Brain microvascular endothelial cell (primary cell): ENCODE results near the gene C20orf141.

Source experiments
- DNase-seq: peaks from one replicate; pipeline ENCODE4 v3.0.0-alpha.2; 2020
- H3K27ac ChIP-seq: fragments of 250-450 bp; sonication (Bioruptor Pico); 2 replicates; pipeline ENCODE4 v1.5.1; 2020; ENCODE audit warnings: mild to moderate bottlenecking, moderate library complexity
- H3K27me3 ChIP-seq: fragments of 250-450 bp; sonication (Bioruptor Pico); replicated peaks from 2 replicates; pipeline ENCODE4 v1.5.1; 2020; ENCODE audit warnings: mild to moderate bottlenecking
- H3K36me3 ChIP-seq: fragments of 250-450 bp; sonication (Bioruptor Pico); replicated peaks from 2 replicates; pipeline ENCODE4 v1.5.1; 2020; ENCODE audit warnings: mild to moderate bottlenecking
- H3K4me3 ChIP-seq: 2 replicates; pipeline ENCODE4 v1.5.1; 2011; ENCODE audit warnings: low read depth, mild to moderate bottlenecking, control low read depth, low read length, moderate library complexity
- in situ Hi-C: cut with HindIII; loops from 2 replicates; pipeline ENCODE4 v1.10.0; 2017; ENCODE audit warnings: low sequenced_read_pairs, low pct_ligation_motif_present
- TF ChIP-seq, protein P1 (sequence below): IDR thresholded peaks from 2 replicates; pipeline ENCODE4 v1.5.1; 2011; ENCODE audit warnings: low read depth, mild to moderate bottlenecking, moderate library complexity, low read length, control low read depth, inconsistent platforms; ENCODE audit errors: missing control alignments

Gene C20orf141

GRCh38 chr20:2794202-2794748 lies 20.5 kb upstream of the C20orf141 start:
- Histone ChIP-seq H3K4me3 (no peak overlapping the region), H3K36me3 (no peaks in the 10 kb centered on the region), H3K27ac (no peak overlapping the region), H3K27me3 (peaks cover 5% of the 10 kb centered on the region)
- DNase-seq: no peak
- in situ Hi-C loops: no loop called here
- TF ChIP-seq, protein P1, sequence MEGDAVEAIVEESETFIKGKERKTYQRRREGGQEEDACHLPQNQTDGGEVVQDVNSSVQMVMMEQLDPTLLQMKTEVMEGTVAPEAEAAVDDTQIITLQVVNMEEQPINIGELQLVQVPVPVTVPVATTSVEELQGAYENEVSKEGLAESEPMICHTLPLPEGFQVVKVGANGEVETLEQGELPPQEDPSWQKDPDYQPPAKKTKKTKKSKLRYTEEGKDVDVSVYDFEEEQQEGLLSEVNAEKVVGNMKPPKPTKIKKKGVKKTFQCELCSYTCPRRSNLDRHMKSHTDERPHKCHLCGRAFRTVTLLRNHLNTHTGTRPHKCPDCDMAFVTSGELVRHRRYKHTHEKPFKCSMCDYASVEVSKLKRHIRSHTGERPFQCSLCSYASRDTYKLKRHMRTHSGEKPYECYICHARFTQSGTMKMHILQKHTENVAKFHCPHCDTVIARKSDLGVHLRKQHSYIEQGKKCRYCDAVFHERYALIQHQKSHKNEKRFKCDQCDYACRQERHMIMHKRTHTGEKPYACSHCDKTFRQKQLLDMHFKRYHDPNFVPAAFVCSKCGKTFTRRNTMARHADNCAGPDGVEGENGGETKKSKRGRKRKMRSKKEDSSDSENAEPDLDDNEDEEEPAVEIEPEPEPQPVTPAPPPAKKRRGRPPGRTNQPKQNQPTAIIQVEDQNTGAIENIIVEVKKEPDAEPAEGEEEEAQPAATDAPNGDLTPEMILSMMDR: no peak

GRCh38 chr20:2794866-2795447 lies 19.8 kb upstream of the C20orf141 start:
- no peaks in the 10 kb centered on the region for H3K36me3 ChIP-seq
- DNase-seq: no peak
- H3K27me3 ChIP-seq: peaks cover 11% of the 10 kb centered on the region
- no peak overlapping the region for H3K27ac ChIP-seq
- TF ChIP-seq, protein P1: no peak
- H3K4me3 ChIP-seq: no peak overlapping the region
- in situ Hi-C loops: no loop called here

DNA sequence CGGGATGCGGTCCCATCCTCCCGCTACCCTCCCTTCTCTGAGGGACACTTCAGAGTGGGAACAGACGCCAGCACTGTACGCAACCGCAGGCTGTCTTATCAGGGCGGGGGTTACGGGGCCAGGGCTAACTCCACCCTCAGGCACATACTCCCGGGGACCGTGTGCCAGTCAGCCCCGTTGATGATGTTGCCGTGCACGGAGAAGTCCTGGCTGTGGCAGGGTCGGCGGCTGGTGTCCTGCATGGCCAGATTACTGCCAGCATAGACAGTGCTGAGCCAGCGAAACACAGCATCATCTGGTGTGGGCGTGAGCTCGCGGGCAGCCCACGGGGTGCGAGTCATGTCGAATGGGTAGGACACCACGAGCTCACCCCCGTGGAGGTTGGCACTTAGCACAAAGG lies 19.3 kb upstream of the C20orf141 start:
- H3K36me3 ChIP-seq: no peaks in the 10 kb centered on the region
- no peak overlapping the region for H3K4me3 ChIP-seq
- in situ Hi-C loops: no loop called here
- TF ChIP-seq, protein P1: no peak
- no peak overlapping the region for H3K27ac ChIP-seq
- DNase-seq: no peak
- H3K27me3 ChIP-seq: peaks cover 15% of the 10 kb centered on the region

DNA sequence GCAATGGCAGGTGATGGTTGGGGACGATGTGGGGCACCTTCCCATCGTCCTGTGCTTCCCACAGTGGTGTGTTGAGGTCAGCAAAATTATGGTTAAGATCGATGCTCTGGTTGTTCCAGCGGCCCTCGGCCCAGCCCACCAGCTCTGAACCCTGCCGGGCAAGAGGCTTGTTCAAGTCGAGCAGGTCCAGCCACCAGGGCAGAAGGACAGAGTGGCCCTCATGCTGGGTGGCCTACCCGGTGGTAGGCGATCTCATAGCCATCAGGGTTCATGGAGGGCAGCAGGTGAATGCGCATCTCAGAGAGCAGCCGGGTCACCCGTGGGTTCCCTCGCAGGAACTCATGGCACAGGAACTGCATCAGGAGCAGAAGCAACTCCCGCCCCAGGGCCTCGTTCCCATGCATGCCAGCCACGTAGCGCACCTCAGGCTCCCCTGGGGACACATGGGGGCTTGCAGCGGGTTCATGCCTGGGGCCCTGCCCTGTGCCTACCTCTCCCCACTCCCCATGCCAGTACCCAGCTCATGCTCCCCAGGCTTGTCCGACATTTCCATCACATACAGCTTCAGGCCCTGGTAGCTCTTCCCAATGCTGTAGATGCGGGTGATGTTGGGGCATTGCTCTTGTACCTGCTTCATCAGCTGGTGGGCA lies 18.7 kb upstream of the C20orf141 start:
- peaks cover 21% of the 10 kb centered on the region for H3K27me3 ChIP-seq
- in situ Hi-C loops: no loop called here
- no peak for DNase-seq
- TF ChIP-seq, protein P1: no peak
- H3K4me3 ChIP-seq: no peak overlapping the region
- no peaks in the 10 kb centered on the region for H3K36me3 ChIP-seq
- no peak overlapping the region for H3K27ac ChIP-seq

DNA sequence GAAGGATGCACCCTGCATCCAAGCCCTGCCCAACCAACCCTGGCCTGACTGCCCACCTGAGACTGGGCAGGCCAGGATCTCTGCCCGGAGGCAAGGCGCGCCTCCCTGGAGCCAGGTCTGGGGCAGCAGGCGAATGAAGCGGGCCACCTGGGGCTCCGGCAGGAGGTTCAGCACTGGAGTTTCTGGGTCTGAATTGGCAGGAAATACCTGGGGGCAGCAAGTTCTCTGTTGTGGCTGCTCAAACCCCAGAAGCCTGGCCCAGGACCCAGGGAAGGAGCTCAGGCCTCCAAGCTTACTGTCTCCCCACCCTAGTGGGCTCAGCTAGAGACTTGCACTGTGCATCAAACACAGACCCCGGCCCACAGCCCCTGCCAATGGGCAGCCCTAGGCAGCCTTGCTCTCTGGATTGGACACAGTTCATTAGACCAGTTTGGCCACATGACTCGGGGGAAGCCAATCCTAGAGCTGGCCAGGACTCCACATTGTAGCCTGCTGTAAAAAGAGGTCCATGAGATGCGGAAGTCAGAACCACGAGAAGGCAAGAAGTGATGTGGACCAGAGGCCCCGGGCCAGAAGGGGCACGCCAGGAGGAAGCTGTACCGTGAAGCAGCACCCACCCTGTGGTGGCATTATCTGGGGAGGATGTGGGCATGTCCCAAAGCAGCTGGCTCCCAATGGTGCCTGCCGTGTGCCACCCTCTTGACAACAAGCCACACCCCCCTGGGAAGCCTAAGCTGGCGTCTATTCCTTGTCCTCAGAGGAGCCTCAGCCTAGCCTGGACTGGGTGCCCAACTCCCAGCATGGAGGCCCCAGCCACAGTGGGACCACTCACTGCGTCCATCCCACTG lies 17.4 kb upstream of the C20orf141 start:
- TF ChIP-seq, protein P1: no peak
- in situ Hi-C loops: no loop called here
- peaks cover 28% of the 10 kb centered on the region for H3K27me3 ChIP-seq
- no peak overlapping the region for H3K4me3 ChIP-seq
- DNase-seq: no peak
- no peaks in the 10 kb centered on the region for H3K36me3 ChIP-seq
- no peak overlapping the region for H3K27ac ChIP-seq
